Measurements from ENCODE around the gene GRK6. TPM values are rescaled to one million over a fixed set of nuclear protein-coding genes. Genes with fewer than 3 reads are reported as not detected.

GRK6 gene
- total RNA-seq, 1 donor from 2014 or later: 43.9 TPM

DNA sequence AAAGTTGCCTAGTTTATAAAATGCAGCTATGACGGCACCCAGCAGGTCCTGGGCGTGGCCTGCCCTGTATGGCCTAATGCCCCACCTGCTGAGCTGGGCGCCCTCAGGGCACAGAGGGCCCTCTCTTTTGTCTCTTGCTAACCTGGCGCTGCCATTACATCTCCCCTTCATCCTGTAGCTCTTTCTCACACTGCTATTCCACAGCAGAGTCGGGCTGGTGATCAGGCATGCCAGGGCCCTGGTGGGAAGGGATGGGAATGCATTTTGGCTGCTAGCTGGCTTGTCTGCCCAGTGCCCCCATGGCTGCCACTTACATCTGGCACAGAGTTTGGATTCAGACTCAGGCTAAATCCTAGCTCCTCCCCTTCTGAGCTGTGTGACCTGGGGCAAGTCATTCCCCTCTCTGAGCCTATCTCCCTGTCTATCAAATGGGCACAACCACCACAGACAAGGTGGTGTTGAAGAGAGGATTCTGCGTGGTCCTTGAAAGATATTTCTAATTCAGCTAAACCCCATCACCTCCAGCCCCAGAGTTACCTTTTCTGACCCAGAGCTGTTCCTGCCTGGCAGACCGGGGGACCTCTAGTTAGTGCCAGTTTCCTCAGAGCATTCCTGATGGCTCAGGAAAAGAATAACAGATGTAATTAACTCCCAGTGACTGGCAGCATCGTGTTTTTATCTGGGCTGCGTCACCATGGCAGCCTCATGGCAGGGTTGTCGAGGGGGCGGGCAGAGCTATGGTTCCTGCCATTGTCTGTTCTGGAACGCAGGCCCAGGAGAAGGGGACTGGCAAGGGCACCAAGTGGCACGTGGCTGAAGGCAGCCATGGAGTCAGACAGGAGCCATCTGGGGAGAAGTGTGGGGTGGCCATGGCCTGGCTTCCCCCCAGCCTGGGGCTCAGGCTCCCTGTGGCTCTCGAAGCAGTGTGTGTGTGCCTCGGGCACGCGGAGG lies 26.5 kb downstream of the GRK6 start:
- TF ChIP-seq, protein P1, sequence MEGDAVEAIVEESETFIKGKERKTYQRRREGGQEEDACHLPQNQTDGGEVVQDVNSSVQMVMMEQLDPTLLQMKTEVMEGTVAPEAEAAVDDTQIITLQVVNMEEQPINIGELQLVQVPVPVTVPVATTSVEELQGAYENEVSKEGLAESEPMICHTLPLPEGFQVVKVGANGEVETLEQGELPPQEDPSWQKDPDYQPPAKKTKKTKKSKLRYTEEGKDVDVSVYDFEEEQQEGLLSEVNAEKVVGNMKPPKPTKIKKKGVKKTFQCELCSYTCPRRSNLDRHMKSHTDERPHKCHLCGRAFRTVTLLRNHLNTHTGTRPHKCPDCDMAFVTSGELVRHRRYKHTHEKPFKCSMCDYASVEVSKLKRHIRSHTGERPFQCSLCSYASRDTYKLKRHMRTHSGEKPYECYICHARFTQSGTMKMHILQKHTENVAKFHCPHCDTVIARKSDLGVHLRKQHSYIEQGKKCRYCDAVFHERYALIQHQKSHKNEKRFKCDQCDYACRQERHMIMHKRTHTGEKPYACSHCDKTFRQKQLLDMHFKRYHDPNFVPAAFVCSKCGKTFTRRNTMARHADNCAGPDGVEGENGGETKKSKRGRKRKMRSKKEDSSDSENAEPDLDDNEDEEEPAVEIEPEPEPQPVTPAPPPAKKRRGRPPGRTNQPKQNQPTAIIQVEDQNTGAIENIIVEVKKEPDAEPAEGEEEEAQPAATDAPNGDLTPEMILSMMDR (IDR thresholded peaks at IDR 0.05): no peak
- no peak for DNase-seq
- Histone ChIP-seq H3K4me1 (peaks cover 26% of the 10 kb centered on the region), H3K4me3 (no peak overlapping the region), H3K27ac (no peak overlapping the region), H3K27me3 (peaks cover 9% of the 10 kb centered on the region), H3K36me3 (no peaks in the 10 kb centered on the region), H3K9me3 (no peaks in the 10 kb centered on the region)
- no peak for ATAC-seq
- intact Hi-C loops (cut with DNase I): loop anchor here (10.0 kb wide), 1 partner anchor 48 kb away; the partner anchor contains the start of genes F12 and PFN3

DNA sequence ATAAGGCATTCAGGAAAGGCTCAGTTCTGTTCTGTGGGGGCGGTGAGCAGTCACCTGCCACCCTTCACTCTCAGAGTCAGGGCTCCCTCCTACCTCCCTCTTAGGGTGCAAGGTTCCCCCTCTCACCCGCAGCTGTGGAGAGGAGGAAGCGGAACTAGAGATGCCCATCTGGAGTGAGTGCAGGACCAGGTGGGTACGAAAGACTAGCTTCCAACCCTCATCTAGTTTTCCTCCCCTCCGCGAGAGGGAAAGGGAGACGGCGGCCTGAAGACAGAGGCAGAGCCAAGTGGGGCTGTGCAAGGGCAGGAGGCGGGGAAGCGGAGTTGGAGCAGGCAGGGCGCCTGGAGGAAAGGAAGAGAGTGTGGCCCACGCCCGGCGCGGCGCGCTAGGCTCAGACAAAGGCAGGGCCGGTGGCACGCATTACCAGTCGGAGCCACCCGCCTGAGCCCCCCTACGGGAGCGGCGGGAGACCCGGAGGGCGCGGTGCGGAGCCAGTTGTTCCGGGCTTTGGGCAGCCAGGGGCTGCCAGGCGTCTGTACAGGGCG lies 27.4 kb downstream of the GRK6 start:
- Histone ChIP-seq H3K9me3 (no peaks in the 10 kb centered on the region), H3K27me3 (peaks cover 4% of the 10 kb centered on the region), H3K4me3 (peak overlapping the region; percentile 57), H3K36me3 (no peaks in the 10 kb centered on the region), H3K4me1 (peaks cover 24% of the 10 kb centered on the region), H3K27ac (no peak overlapping the region)
- ATAC-seq: no peak
- TF ChIP-seq, protein P1 (IDR thresholded peaks at IDR 0.05): no peak
- intact Hi-C loops (cut with DNase I): loop anchor here (10.0 kb wide), 1 partner anchor 49 kb away; the partner anchor contains the start of genes F12 and PFN3
- DNase-seq: no peak

DNA sequence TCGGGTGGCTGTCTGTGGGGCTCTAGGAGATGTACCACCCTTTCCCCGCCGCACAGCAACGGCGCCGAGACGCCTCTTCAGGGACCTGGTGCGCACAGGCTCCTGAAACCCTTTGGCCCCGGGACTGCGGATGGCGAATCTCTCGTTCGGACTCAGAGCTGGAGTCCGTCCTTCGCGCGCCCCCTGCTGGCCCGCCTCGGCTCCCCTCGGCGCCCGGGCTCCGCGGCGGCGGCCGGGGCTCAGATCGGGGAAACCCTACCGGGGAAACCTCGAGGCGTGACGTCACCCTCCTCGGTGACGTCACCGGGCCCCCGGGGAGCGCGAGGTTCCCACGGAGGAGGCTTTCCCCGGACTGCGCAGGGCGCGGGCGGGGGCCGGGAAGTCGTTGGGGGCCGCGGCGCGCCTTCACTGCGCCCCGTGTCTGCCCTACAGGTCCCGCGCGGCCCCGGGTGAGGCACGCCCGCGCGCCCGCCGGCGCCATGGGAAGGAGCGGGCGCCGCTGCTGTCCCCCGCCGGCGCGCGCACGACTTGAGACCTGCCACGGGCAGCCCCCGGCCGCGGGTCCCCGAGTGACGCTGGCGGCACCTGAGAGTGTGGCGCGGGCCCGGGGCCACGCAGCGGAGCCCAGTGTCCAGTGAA lies 28.0 kb downstream of the GRK6 start:
- TF ChIP-seq, protein P1 (IDR thresholded peaks at IDR 0.05): peak; percentile 89
- Histone ChIP-seq H3K36me3 (no peaks in the 10 kb centered on the region), H3K27ac (peak overlapping the region; percentile 14), H3K27me3 (peaks cover 4% of the 10 kb centered on the region), H3K4me3 (peak overlapping the region; percentile 57), H3K9me3 (no peaks in the 10 kb centered on the region), H3K4me1 (peaks cover 24% of the 10 kb centered on the region)
- ATAC-seq (peak; percentile 84), DNase-seq (peak; percentile 96)
- intact Hi-C loops (cut with DNase I): loop anchor here (10.0 kb wide), 1 partner anchor 50 kb away; the partner anchor contains the start of genes F12 and PFN3

DNA sequence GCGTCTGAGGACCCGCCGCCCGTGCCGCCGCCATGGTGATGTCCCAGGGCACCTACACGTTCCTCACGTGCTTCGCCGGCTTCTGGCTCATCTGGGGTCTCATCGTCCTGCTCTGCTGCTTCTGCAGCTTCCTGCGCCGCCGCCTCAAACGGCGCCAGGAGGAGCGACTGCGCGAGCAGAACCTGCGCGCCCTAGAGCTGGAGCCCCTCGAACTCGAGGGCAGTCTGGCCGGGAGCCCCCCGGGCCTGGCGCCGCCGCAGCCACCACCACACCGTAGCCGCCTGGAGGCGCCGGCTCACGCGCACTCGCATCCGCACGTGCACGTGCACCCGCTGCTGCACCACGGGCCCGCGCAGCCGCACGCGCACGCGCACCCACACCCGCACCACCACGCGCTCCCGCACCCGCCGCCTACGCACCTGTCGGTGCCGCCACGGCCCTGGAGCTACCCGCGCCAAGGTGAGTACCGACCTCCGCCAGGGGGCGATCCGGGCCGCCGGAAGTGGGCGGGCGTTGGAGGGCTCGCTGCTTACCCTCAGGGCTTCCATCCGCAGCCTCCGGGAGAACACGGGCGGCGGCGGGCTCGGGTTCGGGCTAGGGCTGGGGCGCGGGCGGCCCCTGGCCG lies 28.7 kb downstream of the GRK6 start:
- peak overlapping the region; percentile 57 for H3K4me3 ChIP-seq
- peak overlapping the region; percentile 14 for H3K27ac ChIP-seq
- peak; percentile 93 for DNase-seq
- peaks cover 24% of the 10 kb centered on the region for H3K4me1 ChIP-seq
- peaks cover 4% of the 10 kb centered on the region for H3K27me3 ChIP-seq
- TF ChIP-seq, protein P1 (IDR thresholded peaks at IDR 0.05): peak; percentile 64
- intact Hi-C loops (cut with DNase I): loop anchor here (10.0 kb wide), 1 partner anchor 50 kb away; the partner anchor contains the start of genes F12 and PFN3
- H3K36me3 ChIP-seq: no peaks in the 10 kb centered on the region
- H3K9me3 ChIP-seq: no peaks in the 10 kb centered on the region
- peak; percentile 68 for ATAC-seq

Data from upper lobe of right lung (tissue), 1 donor.